OCI-LY1 (cell line): ENCODE data around the gene C18orf63.

ENCODE experiments used
- H2AFZ ChIP-seq: fragments of 200-600 bp; sonication (generic), shearing (Covaris generic); 2 replicates; pipeline ENCODE4 v1.6.0; 2014; ENCODE audit warnings: antibody characterized with exemption, mild to moderate bottlenecking, low read length
- H3F3A ChIP-seq: fragments of 200-600 bp; sonication (generic), shearing (Covaris generic); 2 replicates; pipeline ENCODE4 v1.6.0; 2014; ENCODE audit warnings: mild to moderate bottlenecking, antibody characterized with exemption, low read length, moderate library complexity; ENCODE audit not compliant: insufficient read depth
- H3K27ac ChIP-seq: fragments of 200-600 bp; sonication (generic); 2 replicates; pipeline ENCODE4 v1.5.1; 2014; ENCODE audit warnings: low read length, mixed run types, mild to moderate bottlenecking, low read depth; ENCODE audit not compliant: poor library complexity, severe bottlenecking
- H3K27me3 ChIP-seq: fragments of 200-600 bp; sonication (generic); 2 replicates; pipeline ENCODE4 v1.6.0; 2014; ENCODE audit warnings: antibody characterized with exemption, mild to moderate bottlenecking, low read length, moderate library complexity; ENCODE audit not compliant: insufficient read depth
- H3K36me3 ChIP-seq: fragments of 200-600 bp; sonication (generic); 2 replicates; pipeline ENCODE4 v1.6.1; 2014; ENCODE audit warnings: mild to moderate bottlenecking, antibody characterized with exemption, low read length, moderate library complexity, mixed read lengths; ENCODE audit not compliant: insufficient read depth
- H3K4me1 ChIP-seq: fragments of 200-600 bp; sonication (generic); 2 replicates; pipeline ENCODE4 v1.5.1; 2014; ENCODE audit warnings: mild to moderate bottlenecking, low read length, moderate library complexity; ENCODE audit not compliant: insufficient read depth, severe bottlenecking
- H3K4me2 ChIP-seq: fragments of 200-600 bp; sonication (generic), shearing (Covaris generic); 2 replicates; pipeline ENCODE4 v1.6.1; 2014; ENCODE audit warnings: low read length
- H3K4me3 ChIP-seq: fragments of 200-600 bp; sonication (generic); 2 replicates; pipeline ENCODE4 v1.5.1; 2014; ENCODE audit warnings: low read length, low read depth, mild to moderate bottlenecking, mixed read lengths; ENCODE audit not compliant: poor library complexity, severe bottlenecking
- H3K79me2 ChIP-seq: fragments of 200-600 bp; shearing (Covaris generic); 2 replicates; pipeline ENCODE4 v1.6.1; 2016; ENCODE audit warnings: mixed run types, low read length, mixed read lengths; ENCODE audit not compliant: insufficient read depth
- H3K9ac ChIP-seq: fragments of 200-600 bp; sonication (generic), shearing (Covaris generic); 2 replicates; pipeline ENCODE4 v1.6.1; 2014; ENCODE audit warnings: mild to moderate bottlenecking, low read length, mixed read lengths
- H3K9me2 ChIP-seq: fragments of 200-600 bp; sonication (generic), shearing (Covaris generic); 2 replicates; pipeline ENCODE4 v1.6.1; 2014; ENCODE audit warnings: low read depth, mild to moderate bottlenecking, low read length, mixed read lengths
- H3K9me3 ChIP-seq: fragments of 200-600 bp; shearing (Covaris generic); 2 replicates; pipeline ENCODE4 v1.6.1; 2014; ENCODE audit warnings: low read length, mixed read lengths
- H4K20me1 ChIP-seq: fragments of 200-600 bp; sonication (generic), shearing (Covaris generic); 2 replicates; pipeline ENCODE4 v1.6.0; 2016; ENCODE audit warnings: mild to moderate bottlenecking, low read length; ENCODE audit not compliant: insufficient read depth
- EZH2 ChIP-seq: fragments of 200-600 bp; sonication (generic), shearing (Covaris generic); IDR thresholded peaks from 2 replicates; pipeline ENCODE4 v1.8.0; 2017; ENCODE audit warnings: borderline replicate concordance, mixed run types, mild to moderate bottlenecking, antibody characterized with exemption, low read length, moderate library complexity, mixed read lengths
- TF ChIP-seq, protein P1 (sequence below): fragments of 200-600 bp; sonication (generic), shearing (Covaris generic); IDR thresholded peaks from 2 replicates; pipeline ENCODE4 v1.5.1; 2017; ENCODE audit warnings: mild to moderate bottlenecking, antibody characterized with exemption, low read length, moderate library complexity, mixed read lengths

C18orf63 gene

DNA sequence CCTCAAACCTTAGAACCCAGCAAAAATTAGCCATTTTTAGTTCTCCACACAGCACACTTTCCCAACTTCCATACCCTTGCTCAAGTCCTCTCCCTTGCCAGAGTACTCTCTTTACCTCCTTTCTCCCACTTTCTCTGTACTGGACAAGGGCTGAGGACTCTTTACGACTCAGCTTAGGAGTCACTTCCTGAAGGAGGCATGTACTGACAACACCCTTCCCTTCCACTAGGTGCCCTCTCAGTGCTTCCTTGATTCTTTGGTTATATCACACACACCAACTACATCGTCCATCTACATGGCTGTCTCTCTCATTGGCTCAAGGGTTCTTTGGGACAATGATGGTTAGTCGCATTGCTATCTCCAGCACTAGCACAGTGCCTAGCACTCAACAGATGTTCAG, 5.2 kb upstream of the C18orf63 start:
- Histone ChIP-seq H3K27ac (no peak overlapping the region), H3K9me3 (no peaks in the 10 kb centered on the region), H3K9me2 (no peaks in the 10 kb centered on the region), H3K36me3 (no peaks in the 10 kb centered on the region; the same call in 1 of the 2 replicates), H3F3A (no peaks in the 10 kb centered on the region), H3K9ac (no peak overlapping the region), H3K79me2 (no peaks in the 10 kb centered on the region), H3K27me3 (no peaks in the 10 kb centered on the region; the same call in 1 of the 2 replicates), H3K4me1 (no peaks in the 10 kb centered on the region), H3K4me2 (no peak overlapping the region), H2AFZ (no peak overlapping the region), H3K4me3 (no peak overlapping the region), H4K20me1 (no peaks in the 10 kb centered on the region)
- TF ChIP-seq, protein P1, sequence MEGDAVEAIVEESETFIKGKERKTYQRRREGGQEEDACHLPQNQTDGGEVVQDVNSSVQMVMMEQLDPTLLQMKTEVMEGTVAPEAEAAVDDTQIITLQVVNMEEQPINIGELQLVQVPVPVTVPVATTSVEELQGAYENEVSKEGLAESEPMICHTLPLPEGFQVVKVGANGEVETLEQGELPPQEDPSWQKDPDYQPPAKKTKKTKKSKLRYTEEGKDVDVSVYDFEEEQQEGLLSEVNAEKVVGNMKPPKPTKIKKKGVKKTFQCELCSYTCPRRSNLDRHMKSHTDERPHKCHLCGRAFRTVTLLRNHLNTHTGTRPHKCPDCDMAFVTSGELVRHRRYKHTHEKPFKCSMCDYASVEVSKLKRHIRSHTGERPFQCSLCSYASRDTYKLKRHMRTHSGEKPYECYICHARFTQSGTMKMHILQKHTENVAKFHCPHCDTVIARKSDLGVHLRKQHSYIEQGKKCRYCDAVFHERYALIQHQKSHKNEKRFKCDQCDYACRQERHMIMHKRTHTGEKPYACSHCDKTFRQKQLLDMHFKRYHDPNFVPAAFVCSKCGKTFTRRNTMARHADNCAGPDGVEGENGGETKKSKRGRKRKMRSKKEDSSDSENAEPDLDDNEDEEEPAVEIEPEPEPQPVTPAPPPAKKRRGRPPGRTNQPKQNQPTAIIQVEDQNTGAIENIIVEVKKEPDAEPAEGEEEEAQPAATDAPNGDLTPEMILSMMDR = no peak
- TF ChIP-seq EZH2 = no peak

DNA sequence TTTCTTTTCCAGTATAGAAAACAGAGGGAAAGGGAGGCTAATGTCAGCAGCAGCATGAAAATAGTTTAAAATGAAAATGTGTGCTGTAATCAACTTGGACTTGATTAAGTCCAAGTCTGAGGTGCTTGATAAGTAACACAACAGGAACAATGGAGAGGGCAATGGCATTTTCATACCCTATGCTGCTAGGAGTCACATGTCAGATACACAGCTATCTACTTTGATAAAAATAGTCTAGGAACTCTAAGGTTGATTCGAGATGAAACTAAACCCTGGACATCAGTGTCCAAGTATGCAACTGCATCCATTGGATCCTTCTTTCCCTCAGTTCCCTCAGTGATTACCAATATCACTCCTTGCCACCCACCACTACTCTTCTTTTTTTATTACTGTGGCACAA, 4.6 kb upstream of the C18orf63 start:
- H3K4me1 ChIP-seq = no peaks in the 10 kb centered on the region
- no peak overlapping the region for H2AFZ ChIP-seq
- no peaks in the 10 kb centered on the region for H3F3A ChIP-seq
- H3K79me2 ChIP-seq = no peaks in the 10 kb centered on the region
- H3K4me3 ChIP-seq = no peak overlapping the region
- no peak overlapping the region for H3K27ac ChIP-seq
- H3K4me2 ChIP-seq = no peak overlapping the region
- no peaks in the 10 kb centered on the region; the same call in 1 of the 2 replicates for H3K36me3 ChIP-seq
- H3K9me3 ChIP-seq = no peaks in the 10 kb centered on the region
- no peaks in the 10 kb centered on the region for H3K9me2 ChIP-seq
- H3K9ac ChIP-seq = no peak overlapping the region
- no peak for TF ChIP-seq EZH2
- TF ChIP-seq, protein P1 = no peak
- no peaks in the 10 kb centered on the region; the same call in 1 of the 2 replicates for H3K27me3 ChIP-seq
- H4K20me1 ChIP-seq = no peaks in the 10 kb centered on the region

DNA sequence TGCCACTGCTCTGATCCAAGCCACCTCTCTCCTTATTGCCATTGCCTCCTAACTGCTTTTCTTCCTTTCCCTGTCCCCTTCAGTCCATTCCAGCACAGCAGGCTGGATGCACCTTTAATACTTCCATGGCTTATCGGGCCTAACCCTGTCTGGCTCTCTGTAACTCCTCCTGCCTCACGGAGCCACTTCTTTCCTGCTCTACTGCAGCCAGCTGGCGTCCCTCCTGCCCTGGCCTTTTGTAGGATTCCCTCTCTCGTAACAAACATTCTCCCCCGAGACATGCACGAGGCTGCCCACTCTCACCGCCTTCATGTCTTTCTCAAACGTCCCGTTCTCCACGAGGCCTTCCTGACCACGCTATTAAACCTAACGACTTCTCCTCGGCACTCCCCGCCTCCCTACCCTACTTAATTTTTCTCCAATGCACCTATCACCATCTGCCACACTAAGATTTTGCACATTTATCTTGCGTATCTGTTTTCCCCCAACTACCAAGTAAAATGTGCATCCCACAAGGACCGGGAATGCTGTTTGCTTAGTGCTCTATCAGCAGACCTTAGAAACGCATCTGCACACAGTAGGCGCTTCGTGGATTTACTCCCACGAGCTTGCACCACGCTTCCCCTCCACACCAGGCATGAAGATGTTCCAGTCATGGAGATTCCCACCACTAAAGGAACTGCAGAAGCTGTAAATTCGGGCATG, 728 bp upstream of the C18orf63 start:
- Histone ChIP-seq H3K27ac (no peak overlapping the region), H3K4me3 (no peak overlapping the region), H3K9me2 (no peaks in the 10 kb centered on the region), H3K27me3 (no peaks in the 10 kb centered on the region; the same call in 1 of the 2 replicates), H3K36me3 (no peaks in the 10 kb centered on the region; the same call in 1 of the 2 replicates), H3K9me3 (no peaks in the 10 kb centered on the region), H3K4me2 (no peak overlapping the region), H4K20me1 (no peaks in the 10 kb centered on the region), H2AFZ (no peak overlapping the region), H3K4me1 (no peaks in the 10 kb centered on the region), H3F3A (no peaks in the 10 kb centered on the region), H3K79me2 (no peaks in the 10 kb centered on the region), H3K9ac (no peak overlapping the region)
- TF ChIP-seq, protein P1 = no peak
- TF ChIP-seq EZH2 = no peak
